H4 (cell line): ENCODE measurements around the gene DPP10. TPM values are rescaled to one million over a fixed set of nuclear protein-coding genes. Genes with fewer than 3 reads are reported as not detected.
"Not testable (repeated sequence)": the region's sequence is repeated elsewhere in the genome, so short reads cannot be mapped to it uniquely, and the experiment has no call there.

ENCODE experiments used
- DNase-seq: peaks from one replicate; pipeline ENCODE4 v3.0.0-alpha.2; 2015; ENCODE audit warnings: low spot score
- total RNA-seq: library from RNA; depleted of rRNA; stranded (reverse); fragments of >200 nt; shearing (Covaris generic); gene quantifications from 2 replicates; pipeline ENCODE4 v1.2.3, GENCODE V29; 2014

The DPP10 gene
- total RNA-seq, 1 experiment from 2014 or later = 0.64 TPM

GRCh38 chr2:115427436-115427835, 985.0 kb downstream of the DPP10 start:
- no peak for DNase-seq

DNA sequence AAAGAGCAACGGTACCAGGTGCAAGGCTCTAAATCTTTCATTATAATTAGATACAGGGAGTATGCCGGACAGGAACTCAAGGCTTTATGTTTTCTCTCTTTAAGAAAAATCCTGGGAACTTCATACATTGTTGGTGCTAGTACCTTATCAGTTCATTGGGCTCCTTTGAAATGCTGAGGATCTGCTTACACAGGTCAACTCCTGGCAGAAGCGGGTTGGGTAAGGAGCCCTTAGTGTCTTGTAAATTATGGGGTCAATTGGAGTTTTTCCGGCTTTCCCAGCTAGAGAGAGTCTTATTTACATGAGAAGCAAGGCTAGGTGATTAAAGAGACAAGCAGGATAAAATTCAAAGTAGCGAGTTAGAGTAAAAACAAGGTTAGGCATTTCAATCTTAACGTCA, 998.3 kb downstream of the DPP10 start:
- not testable (repeated sequence) for DNase-seq

- no peak for DNase-seq
Observed at GRCh38 chr2:115443539-115444185, 1001.2 kb downstream of the DPP10 start.

DNA sequence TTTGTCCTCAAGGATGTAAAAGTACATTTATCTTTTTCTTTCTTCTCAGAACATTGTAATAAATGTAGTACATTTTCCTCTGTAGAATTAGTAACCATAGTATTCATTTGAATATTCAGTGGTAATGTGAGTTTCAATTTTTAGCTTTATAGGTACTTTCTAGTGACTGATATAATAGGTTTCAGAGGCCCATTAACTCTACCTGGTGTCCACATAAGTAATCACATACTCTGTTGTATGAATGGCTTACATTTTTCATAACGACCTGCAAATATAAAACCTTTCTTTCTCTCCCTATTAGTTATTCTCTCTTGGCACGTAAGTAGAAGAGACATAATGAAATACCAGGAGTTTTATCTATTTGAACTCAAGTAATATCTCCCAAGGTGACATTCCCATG, 1017.6 kb downstream of the DPP10 start:
- DNase-seq = no peak

DNA sequence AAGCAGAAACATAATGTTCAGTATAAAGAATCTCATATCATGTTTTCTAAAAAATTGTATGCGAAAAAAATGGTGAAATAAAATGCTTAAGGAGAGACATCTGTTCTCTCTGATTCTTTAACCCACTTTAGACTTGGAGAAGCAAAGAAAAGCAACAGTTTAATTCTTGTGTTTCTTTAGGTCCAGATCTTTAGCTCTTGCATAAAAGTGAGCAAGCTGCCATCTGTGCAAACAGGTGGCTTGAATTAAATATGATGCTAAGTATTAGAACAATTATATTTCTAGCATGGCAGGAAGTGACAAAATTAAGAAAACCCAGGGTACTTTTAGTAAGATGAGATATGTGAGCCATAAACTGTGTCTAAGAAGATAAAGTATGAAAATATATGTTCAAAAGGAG, 1038.3 kb downstream of the DPP10 start:
- DNase-seq = no peak

GRCh38 chr2:115481842-115482241, 1039.4 kb downstream of the DPP10 start:
- DNase-seq = no peak

- no peak for DNase-seq
Observed at GRCh38 chr2:115483666-115484065, 1041.2 kb downstream of the DPP10 start.

DNA sequence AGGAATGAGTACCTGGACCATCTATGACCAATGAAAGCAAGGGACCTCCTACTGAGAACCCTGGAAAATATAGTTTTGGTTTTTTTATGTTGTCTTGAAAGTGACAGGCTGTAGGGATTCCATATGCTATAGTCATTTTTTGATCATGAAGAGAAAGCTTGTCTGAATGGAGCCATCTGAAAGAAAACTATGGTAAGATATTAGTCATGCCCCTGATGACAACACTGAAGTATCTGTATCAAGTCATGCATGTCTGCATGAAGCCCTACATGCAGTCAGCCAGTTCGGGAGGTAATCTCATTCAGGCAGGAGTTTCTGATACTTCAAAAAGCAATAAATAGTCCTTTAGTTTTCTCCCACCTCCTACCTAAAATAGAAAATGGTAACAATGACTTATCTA, 1042.0 kb downstream of the DPP10 start:
- no peak for DNase-seq

GRCh38 chr2:115484983-115485382, 1042.5 kb downstream of the DPP10 start:
- DNase-seq = no peak

GRCh38 chr2:115491186-115491793, 1048.8 kb downstream of the DPP10 start:
- DNase-seq = peak; percentile 24

- no peak for DNase-seq
Observed at GRCh38 chr2:115505331-115505730, 1062.9 kb downstream of the DPP10 start.

- no peak for DNase-seq
Observed at GRCh38 chr2:115520727-115521126, 1078.3 kb downstream of the DPP10 start.

- DNase-seq = no peak
Observed at GRCh38 chr2:115524452-115524851, 1082.0 kb downstream of the DPP10 start.

GRCh38 chr2:115529627-115530026, 1087.2 kb downstream of the DPP10 start:
- DNase-seq = no peak

DNA sequence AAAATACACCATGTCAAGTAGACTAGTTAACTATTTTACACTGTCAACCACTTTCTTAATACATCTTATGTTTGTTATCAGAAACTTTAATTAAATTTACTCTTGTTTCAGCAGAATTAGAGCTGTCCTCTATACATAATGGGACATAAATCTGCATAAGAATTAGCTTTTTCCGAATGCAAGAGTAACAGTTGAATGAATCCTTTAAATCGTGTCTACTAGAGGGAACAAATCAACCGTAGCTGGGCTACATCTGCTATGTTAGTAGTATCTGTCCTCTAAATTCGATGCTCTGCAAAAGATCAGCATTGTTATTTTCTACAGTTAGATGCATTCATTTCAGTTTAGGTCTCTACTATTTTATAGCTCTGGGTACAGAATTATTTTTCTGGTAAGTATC, 1090.6 kb downstream of the DPP10 start:
- no peak for DNase-seq

DNA sequence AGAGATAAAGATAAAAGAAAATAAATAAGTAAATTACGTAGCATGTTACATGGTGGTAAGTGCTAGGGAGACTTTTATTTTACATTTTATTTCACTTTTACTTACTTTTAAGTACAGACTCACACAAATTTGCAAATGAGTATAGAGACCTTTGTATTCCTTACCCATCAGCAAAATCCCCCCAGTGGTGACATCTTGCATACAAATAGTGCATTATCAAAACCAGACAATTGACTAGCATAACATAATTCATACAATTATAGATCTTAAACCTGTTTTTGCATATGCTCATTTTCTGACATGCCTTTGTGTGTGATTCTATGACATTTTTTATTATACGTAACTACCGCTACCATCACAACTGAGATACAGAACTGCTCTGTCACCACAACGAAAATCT, 1099.4 kb downstream of the DPP10 start:
- no peak for DNase-seq

DNA sequence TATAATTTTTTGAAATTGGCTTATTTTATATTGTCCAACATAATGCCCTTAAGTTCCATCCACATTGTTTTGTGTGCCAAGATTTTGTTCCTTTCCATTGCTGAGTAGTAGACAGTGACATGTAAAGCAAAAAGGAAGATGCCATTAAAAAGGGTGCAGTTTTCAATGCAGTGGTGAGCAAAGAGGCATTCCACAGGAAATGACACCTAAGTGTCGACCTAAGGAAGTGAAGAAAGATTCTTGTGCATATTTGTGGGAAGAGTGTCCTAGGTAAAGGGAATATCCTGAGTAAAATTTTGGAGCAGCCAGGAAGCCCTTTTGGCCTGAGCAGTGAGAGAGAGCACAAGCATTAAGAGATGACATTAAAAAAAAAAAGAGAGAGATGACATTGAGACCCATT, 1099.9 kb downstream of the DPP10 start:
- no peak for DNase-seq

GRCh38 chr2:115543024-115543423, 1100.6 kb downstream of the DPP10 start:
- DNase-seq = no peak

GRCh38 chr2:115543461-115543860, 1101.0 kb downstream of the DPP10 start:
- no peak for DNase-seq

GRCh38 chr2:115549611-115550130, 1107.2 kb downstream of the DPP10 start:
- DNase-seq = no peak

GRCh38 chr2:115552726-115553125, 1110.3 kb downstream of the DPP10 start:
- no peak for DNase-seq

GRCh38 chr2:115554153-115554552, 1111.7 kb downstream of the DPP10 start:
- no peak for DNase-seq

- no peak for DNase-seq
Observed at GRCh38 chr2:115558725-115559124, 1116.3 kb downstream of the DPP10 start.

DNA sequence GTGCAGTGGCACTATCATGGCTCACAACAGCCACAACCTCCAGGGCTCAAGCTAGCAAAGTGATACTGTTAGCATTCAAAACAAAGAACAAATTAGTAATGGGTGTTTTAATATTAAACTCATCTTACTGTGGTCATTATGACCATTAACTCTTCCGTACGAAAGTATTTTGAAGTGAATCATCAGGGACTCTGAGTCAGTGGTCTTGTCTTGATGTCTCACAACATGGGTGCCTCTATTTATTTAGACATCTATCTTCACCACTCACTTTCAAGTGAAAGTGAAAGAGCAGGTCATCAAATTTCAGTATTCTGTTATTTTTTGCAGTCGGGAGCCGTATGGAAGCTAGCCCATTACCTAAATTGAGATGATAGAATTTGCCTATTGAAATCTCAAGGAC, 1118.2 kb downstream of the DPP10 start:
- peak; percentile 4 for DNase-seq
